Measurements from ENCODE around the gene LMBRD1. TPM values are rescaled to one million over a fixed set of nuclear protein-coding genes. Genes with fewer than 3 reads are reported as not detected.
A peak's percentile ranks its signal among the peaks of the same experiment; 100 is the strongest.

Gene LMBRD1
- 19.1 and 24.9 TPM in 2 replicates for total RNA-seq

- TF ChIP-seq CTCF (conservative IDR thresholded peaks at IDR 0.05; ENCODE audit: low read depth, low read length) = peak; percentile 78
- peak within 1 kb of the TSS; percentile 82 for H3K4me3 ChIP-seq (ENCODE audit: low read depth, low read length)
- DNase-seq (ENCODE audit: low read depth) = peak; percentile 61
These were observed at the start of gene LMBRD1 for GRCh38 chr6:69796642-69797390. Gene LMBRD1 (minus strand): TSS chr6:69797010. CDS start chr6:69796881, 129 bp downstream.

GRCh38 chr6:69846312-69846711 lies 49.5 kb upstream of the LMBRD1 start:
- no peak overlapping the region for H3K4me3 ChIP-seq (ENCODE audit: low read depth, low read length)
- TF ChIP-seq CTCF (conservative IDR thresholded peaks at IDR 0.05; ENCODE audit: low read depth, low read length) = no peak
- no peak for DNase-seq (ENCODE audit: low read depth)

- TF ChIP-seq CTCF (conservative IDR thresholded peaks at IDR 0.05; ENCODE audit: low read depth, low read length) = no peak
- H3K4me3 ChIP-seq (ENCODE audit: low read depth, low read length) = no peak overlapping the region
- no peak for DNase-seq (ENCODE audit: low read depth)
These were observed 46.4 kb upstream of the LMBRD1 start for GRCh38 chr6:69843189-69843588.

- TF ChIP-seq CTCF (conservative IDR thresholded peaks at IDR 0.05; ENCODE audit: low read depth, low read length) = no peak
- no peak for DNase-seq (ENCODE audit: low read depth)
- H3K4me3 ChIP-seq (ENCODE audit: low read depth, low read length) = no peak overlapping the region
These were observed 45.1 kb upstream of the LMBRD1 start for GRCh38 chr6:69841862-69842261.

- peak; percentile 92 for TF ChIP-seq CTCF (conservative IDR thresholded peaks at IDR 0.05; ENCODE audit: low read depth, low read length)
- DNase-seq (ENCODE audit: low read depth) = peak; percentile 31
- H3K4me3 ChIP-seq (ENCODE audit: low read depth, low read length) = no peak overlapping the region
These were observed 38.8 kb upstream of the LMBRD1 start for GRCh38 chr6:69835414-69836179.

- DNase-seq (ENCODE audit: low read depth) = no peak
- no peak overlapping the region for H3K4me3 ChIP-seq (ENCODE audit: low read depth, low read length)
- TF ChIP-seq CTCF (conservative IDR thresholded peaks at IDR 0.05; ENCODE audit: low read depth, low read length) = no peak
These were observed 35.7 kb upstream of the LMBRD1 start for GRCh38 chr6:69832558-69832957.

All from epithelial cell of proximal tubule (primary cell).